ENCODE results near the gene TBXA2R. TPM values are rescaled to one million over a fixed set of nuclear protein-coding genes. Genes with fewer than 3 reads are reported as not detected.

TBXA2R gene
- total and polyA plus RNA-seq, 2 experiments from 2014 or later, result 0.42 to 0.73 TPM

DNA sequence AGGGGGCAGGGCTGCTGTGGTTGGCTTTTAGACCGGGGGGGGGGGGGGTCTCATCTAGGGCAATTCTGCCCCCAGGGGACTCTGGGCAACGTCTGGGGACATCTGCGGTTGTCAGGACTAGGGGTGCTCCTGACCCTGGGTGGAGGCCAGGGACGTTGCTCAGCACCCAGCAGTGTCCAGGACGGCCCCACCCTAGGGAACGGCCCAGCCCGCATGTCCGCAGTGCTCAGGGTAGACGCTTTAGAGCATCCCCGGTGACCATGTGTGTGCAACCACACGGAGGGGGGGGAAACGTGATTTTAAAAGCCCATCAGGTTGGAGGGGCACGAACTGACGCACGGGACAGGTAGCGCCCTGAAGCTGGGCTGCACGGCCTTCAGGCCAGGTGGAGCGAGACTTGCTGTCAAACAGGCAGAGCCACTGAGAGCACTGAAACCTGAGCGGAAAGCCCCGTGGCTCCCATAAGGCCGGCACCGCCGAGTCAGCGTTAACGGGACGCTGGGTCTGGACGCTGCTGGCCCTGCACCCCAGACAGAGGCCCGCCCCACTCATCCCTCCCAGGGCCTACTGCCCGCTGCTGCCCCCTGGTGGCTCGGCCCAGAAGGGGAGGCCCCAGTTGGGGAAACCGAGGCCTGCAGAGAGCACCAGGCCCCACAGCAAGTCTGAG is 11.6 kb upstream of the TBXA2R start:
- peak; percentile 79 for DNase-seq (ENCODE audit: low spot score)
- Histone ChIP-seq H3F3A (replicated peaks; ENCODE audit: low read depth) (0 out of 2 replicates have a peak, but pooled peaks cover 8% of the 10 kb centered on the region), H3K27me3 (ENCODE audit: insufficient read depth) (no peaks in the 10 kb centered on the region), H2AFZ (no peak overlapping the region), H3K4me2 (no peak overlapping the region), H3K79me2 (replicated peaks; ENCODE audit: insufficient read depth) (no peaks in the 10 kb centered on the region), H3K9me2 (ENCODE audit: insufficient read depth) (no peaks in the 10 kb centered on the region), H3K4me3 (no peak overlapping the region), H3K27ac (ENCODE audit: low read depth) (no peak overlapping the region), H4K20me1 (replicated peaks; ENCODE audit: insufficient read depth) (peaks cover 5% of the 10 kb centered on the region), H3K4me1 (ENCODE audit: insufficient read depth) (no peaks in the 10 kb centered on the region; the same call in 1 of the 2 replicates), H3K36me3 (ENCODE audit: insufficient read depth) (no peaks in the 10 kb centered on the region)
- H3K9me3 Mint-ChIP-seq, result no peaks in the 10 kb centered on the region
- TF ChIP-seq CTCF (conservative IDR thresholded peaks at IDR 0.05; ENCODE audit: low read depth in 2 of 2) (peak; percentile 78 to 89), JUNB (IDR thresholded peaks at IDR 0.05; ENCODE audit: unreplicated experiment) (no peak), REST (IDR thresholded peaks at IDR 0.05; ENCODE audit: unreplicated experiment) (no peak)
- H3K27me3 Mint-ChIP-seq (ENCODE audit: insufficient read depth, low read depth, poor library complexity), result peaks cover 4% of the 10 kb centered on the region
- H3K4me3 Mint-ChIP-seq, result no peak overlapping the region
- peak; percentile 85 for ATAC-seq
- no peak overlapping the region for H3K27ac Mint-ChIP-seq
- H3K4me1 Mint-ChIP-seq, result 0 out of 3 replicates have a peak, but pooled peaks cover 2% of the 10 kb centered on the region
- H3K36me3 Mint-ChIP-seq (ENCODE audit: low read depth), result peaks cover 18% of the 10 kb centered on the region

DNA sequence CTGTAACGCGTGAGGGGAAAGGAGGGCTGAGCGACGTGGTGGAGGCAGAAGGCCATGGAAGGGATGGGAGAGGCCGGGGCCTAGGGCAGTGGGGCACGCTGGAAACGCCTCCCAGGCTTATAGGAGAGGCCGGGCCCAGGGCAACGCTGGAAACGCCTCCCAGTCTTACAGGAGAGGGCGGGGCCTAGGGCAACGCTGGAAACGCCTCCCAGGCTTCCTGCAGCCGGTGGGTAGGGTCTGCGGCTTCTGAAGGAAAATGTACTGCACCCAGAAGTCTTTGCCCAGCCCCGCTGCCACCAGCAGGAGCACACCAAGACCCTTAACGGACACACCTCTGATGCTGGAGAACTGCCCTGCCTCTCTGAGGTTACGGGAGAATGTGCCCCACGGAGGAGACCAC is 10.8 kb upstream of the TBXA2R start:
- Mint-ChIP-seq H3K27me3 (ENCODE audit: insufficient read depth, low read depth, poor library complexity) (peaks cover 4% of the 10 kb centered on the region), H3K9me3 (no peaks in the 10 kb centered on the region), H3K36me3 (ENCODE audit: low read depth) (peaks cover 13% of the 10 kb centered on the region), H3K4me1 (0 out of 3 replicates have a peak, but pooled peaks cover 2% of the 10 kb centered on the region), H3K27ac (no peak overlapping the region), H3K4me3 (no peak overlapping the region)
- Histone ChIP-seq H3K27me3 (ENCODE audit: insufficient read depth) (no peaks in the 10 kb centered on the region), H3K27ac (ENCODE audit: low read depth) (no peak overlapping the region), H3K9me2 (ENCODE audit: insufficient read depth) (no peaks in the 10 kb centered on the region), H3K4me3 (no peak overlapping the region), H4K20me1 (replicated peaks; ENCODE audit: insufficient read depth) (peaks cover 5% of the 10 kb centered on the region), H2AFZ (no peak overlapping the region), H3K4me1 (ENCODE audit: insufficient read depth) (no peaks in the 10 kb centered on the region; the same call in 1 of the 2 replicates), H3K4me2 (no peak overlapping the region), H3K36me3 (ENCODE audit: insufficient read depth) (no peaks in the 10 kb centered on the region), H3K79me2 (replicated peaks; ENCODE audit: insufficient read depth) (no peaks in the 10 kb centered on the region), H3F3A (replicated peaks; ENCODE audit: low read depth) (0 out of 2 replicates have a peak, but pooled peaks cover 8% of the 10 kb centered on the region)
- peak; percentile 23 for ATAC-seq
- peak; percentile 56 for DNase-seq (ENCODE audit: low spot score)
- TF ChIP-seq CTCF (conservative IDR thresholded peaks at IDR 0.05; ENCODE audit: low read depth in 2 of 2) (no peak), NANOG (IDR thresholded peaks at IDR 0.05; ENCODE audit: borderline replicate concordance) (no peak), ZNF331 (CRISPR knock-in tag; IDR thresholded peaks at IDR 0.05; ENCODE audit: low read depth) (no peak), ZNF114 (CRISPR knock-in tag; IDR thresholded peaks at IDR 0.05) (no peak), JUNB (IDR thresholded peaks at IDR 0.05; ENCODE audit: unreplicated experiment) (no peak), EZH2phosphoT487 (IDR thresholded peaks at IDR 0.05; ENCODE audit: unreplicated experiment) (no peak), REST (IDR thresholded peaks at IDR 0.05; ENCODE audit: unreplicated experiment) (no peak), CREB1 (CRISPR knock-in tag; IDR thresholded peaks at IDR 0.05; ENCODE audit: low read depth) (no peak), POLR2AphosphoS5 (IDR thresholded peaks at IDR 0.05; ENCODE audit: low read depth) (no peak), ETS1 (IDR thresholded peaks at IDR 0.05) (no peak)

Data from GM23338 (cell line).